NCI-H146 treated with DMSO at 0.1 percent for 48 hours (cell line): Measurements from ENCODE around the gene ADGRE1.

Experiments used
- DNase-seq: peaks from one replicate; lab custom pipeline; 2025; ENCODE audit not compliant: unreplicated experiment; lab: John Stamatoyannopoulos, UW

The ADGRE1 gene

DNA sequence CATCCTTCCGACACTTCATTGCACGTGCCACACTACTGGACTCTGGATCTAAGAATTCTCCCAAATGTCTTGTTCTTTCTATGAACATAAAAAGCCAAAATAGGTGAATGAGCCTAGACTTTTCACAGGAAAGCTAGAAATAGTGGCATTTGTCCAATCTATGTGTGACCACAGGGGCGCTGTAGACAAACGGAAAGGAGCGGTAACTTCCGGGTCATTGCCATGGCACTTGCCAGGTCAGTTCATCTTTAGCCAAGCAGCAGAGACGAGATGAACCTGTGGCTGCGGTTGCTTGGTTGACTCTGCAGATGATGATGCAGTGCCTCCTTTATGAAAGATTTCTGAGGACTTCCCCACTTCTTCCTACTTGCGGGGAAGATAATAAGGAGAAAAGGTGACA lies 65.6 kb downstream of the ADGRE1 start:
- no peak for DNase-seq

GRCh38 chr19:6955082-6955481 lies 67.7 kb downstream of the ADGRE1 start:
- DNase-seq: no peak

- DNase-seq: no peak
These were observed 69.2 kb downstream of the ADGRE1 start for GRCh38 chr19:6956573-6956972.

GRCh38 chr19:6958791-6959190 lies 71.4 kb downstream of the ADGRE1 start:
- DNase-seq: no peak

DNA sequence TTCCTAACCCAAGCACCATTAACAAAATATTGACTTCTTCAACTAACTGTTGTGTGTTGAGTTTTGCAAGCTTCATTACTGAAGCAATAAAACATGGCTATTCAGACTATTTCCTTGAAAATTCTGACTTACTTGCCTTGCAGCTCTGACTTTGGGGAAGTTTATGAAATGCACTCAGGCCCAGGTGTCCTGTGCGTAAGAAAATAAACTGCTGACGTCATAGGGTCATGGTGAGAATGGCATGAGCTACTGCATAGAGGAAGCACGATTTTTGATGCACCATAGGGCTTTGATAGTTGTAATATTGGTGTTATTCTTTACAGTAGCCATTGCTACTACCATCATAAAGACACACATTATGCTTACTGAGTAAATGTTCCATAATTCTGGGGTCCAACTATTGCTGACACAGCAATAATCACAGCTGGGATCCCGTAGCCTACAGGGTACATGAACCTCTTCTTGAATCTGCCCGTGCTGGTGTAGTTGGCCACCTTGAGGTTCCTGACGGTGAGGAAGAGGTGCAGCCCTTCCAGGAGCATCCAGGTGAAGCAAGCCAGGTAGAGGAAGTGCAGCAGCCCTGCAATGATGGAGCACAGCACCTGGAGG lies 76.0 kb downstream of the ADGRE1 start:
- no peak for DNase-seq

DNA sequence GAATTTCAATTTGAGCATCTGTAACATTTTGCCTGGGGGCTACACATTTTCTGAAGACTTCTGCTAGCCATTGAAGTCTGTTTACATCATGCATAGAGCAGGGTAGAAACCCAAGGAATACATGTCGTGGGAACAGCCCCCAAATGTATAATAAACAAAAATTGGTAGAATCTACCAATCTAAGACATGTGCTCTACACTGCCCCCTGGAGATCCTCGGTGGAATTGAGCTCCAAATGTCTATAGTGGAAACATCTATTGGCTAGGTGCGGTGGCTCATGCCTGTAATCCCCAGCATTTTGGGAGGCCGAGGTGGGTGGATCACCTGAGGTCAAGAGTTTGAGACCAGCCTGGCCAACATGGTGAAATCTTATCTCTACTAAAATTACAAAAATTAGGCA lies 76.6 kb downstream of the ADGRE1 start:
- no peak for DNase-seq

DNA sequence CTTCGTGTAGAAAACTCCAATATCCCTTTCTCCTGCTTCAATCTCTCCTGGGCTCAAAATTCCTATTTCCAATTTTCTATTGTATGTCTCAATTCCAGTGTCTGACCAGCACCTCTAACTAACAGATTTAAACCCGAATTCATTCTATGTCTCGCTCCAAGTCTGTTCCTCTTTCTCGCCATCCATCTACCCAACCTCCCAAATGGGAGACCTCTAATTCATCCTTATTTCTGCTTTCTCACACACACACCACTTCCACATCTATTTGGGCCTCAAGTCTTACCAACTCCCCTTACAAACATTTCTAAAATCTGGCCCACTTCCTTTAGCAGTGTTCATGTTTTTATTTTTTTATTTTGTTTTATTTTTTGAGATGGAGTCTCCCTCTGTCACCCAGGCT lies 80.6 kb downstream of the ADGRE1 start:
- DNase-seq: no peak

GRCh38 chr19:6969490-6969889 lies 82.1 kb downstream of the ADGRE1 start:
- no peak for DNase-seq

DNA sequence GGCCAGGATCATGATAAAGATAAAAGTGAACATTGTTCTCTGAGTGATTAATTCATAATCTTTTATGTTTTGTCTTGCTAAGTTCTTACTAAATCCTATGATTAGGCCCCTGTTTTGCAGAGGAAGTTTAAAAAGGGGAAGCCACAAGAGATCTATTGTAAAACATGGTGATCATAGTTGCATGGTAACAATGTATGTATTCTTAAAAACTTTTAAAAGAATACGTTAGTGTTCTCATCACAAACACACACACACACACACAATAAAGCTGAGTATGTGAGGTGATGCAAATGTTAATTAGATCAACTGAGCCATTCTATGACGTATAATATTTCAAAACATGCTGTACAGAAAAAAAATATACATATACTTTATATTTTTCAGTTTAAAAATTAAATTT lies 82.6 kb downstream of the ADGRE1 start:
- DNase-seq: no peak

DNA sequence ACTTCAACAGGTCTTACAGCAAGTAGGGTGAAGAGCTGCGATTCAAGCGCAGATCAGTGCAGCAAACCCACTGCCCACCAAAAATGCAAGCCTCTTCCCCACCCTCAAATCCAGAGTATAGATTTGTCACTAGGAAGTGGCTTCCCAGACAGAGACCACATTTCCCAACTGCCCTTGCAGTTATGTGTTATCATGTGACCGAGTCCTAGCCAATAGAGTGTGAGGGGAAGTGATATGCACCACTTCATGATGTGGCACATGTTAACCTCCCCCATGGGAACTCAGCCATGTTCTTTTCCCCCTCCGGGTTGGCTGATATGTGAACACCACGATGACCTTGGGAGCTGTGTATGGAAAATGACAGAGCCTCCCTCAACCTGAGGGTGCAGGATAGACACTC lies 83.1 kb downstream of the ADGRE1 start:
- DNase-seq: no peak

- no peak for DNase-seq
These were observed 84.0 kb downstream of the ADGRE1 start for GRCh38 chr19:6971366-6971765.

DNA sequence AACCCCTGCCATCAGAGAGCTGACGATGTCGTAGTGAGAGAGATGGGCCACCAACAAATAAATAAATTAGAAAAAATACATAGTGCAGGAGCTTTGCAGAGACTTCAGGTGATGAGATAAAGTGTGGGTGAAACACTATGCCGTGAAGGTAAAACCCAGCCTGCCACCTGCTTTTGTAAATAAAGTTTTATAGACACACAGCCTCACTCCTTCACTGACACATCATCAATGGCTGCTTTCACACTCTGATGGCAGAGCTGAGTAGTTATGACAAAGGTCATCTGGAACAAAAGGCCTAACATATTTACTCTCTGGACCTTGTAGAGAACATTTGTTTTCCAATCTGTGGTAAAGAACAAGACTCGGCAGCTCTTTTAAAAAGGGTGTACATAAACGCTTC lies 88.8 kb downstream of the ADGRE1 start:
- no peak for DNase-seq

DNA sequence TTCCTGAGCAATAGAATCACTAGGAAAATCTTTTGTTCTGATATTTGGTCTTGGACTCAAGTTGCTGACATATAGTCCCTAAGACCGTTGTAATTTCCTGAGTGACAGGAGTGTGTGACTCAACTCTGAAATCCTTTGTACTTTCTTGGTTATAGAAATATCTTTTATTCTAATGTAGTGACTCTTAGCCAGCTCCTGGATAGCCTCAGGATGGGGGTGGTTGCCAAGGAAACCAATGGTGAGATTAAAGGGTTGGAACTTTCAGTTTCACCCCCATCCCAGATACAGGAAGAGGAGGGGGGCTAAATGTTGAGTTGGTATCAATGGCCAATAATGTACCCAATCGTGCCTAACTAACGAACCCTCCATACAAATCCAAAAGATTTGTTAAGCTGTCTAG lies 92.0 kb downstream of the ADGRE1 start:
- DNase-seq: no peak

DNA sequence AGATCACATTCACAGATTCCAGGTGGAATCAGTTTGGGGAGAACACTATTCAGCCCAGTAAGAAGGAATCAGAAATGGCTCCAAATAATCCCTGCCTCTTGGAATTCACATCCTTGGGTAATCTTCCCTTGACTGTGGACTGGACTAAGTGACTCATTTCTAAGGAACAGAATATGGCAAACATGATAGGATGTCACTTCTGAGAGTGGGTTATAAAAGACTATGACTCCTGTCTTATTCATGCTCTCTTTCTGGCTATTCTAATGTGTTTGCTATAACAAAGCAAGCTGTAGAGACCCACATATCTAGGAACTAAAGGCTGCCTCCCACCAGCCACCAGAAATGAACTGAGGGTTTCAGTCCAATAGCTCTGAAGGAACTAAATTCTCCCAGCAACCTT lies 96.1 kb downstream of the ADGRE1 start:
- DNase-seq: no peak

GRCh38 chr19:6987850-6988249 lies 100.5 kb downstream of the ADGRE1 start:
- no peak for DNase-seq

- DNase-seq: no peak
These were observed 100.9 kb downstream of the ADGRE1 start for GRCh38 chr19:6988257-6988656.
